CD4-positive, alpha-beta T cell treated with Interleukin-6 at 100 ng/mL for 8 hours (primary cell): ENCODE data around the gene DCLK3.

ENCODE experiments used
- DNase-seq: peaks from one replicate; pipeline ENCODE4 v3.0.0-alpha.2; 2020; ENCODE audit warnings: mixed read lengths, low spot score

DCLK3 gene

GRCh38 chr3:36709826-36710365 lies 54.5 kb downstream of the DCLK3 start:
- no peak for DNase-seq

DNA sequence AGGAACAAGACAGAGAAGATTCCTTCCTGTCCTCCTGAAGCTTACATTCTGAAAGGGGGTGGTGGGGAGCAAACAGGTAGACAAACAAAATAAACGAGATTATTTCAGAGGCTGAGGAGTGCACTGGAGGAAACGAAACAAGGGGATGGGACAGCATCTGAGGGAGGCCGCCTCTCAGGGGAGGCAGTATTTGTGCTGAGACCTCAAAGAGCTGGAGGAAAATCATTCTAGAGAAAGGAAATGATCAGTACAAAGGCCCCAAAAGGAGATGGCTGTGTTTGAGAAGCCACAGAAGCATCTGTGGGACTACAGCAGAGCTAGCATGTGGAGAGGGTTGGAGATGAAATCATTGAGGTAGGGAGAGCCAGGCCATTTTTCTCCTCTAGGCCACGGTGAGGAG lies 55.1 kb downstream of the DCLK3 start:
- no peak for DNase-seq

GRCh38 chr3:36707623-36708409 lies 56.5 kb downstream of the DCLK3 start:
- DNase-seq = no peak

- DNase-seq = no peak
These were observed 59.3 kb downstream of the DCLK3 start for GRCh38 chr3:36705015-36705414.

GRCh38 chr3:36704280-36704679 lies 60.1 kb downstream of the DCLK3 start:
- no peak for DNase-seq

DNA sequence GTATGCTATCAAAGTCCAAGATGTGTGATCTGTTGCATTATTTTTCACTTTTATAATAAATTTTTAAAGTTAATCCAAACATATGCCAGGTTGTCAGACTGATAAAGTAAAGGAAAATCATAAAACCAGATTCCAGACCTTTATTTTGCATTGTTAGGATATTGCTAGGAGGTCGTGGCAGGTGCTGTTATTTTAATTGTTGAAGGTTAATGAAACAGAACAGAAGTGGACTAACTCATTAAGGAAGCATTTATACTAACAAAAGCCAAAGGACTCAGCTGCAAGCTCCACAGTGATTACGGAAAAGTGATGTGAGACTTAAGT lies 63.1 kb downstream of the DCLK3 start:
- no peak for DNase-seq

GRCh38 chr3:36700537-36701248 lies 63.7 kb downstream of the DCLK3 start:
- peak; percentile 3 for DNase-seq

DNA sequence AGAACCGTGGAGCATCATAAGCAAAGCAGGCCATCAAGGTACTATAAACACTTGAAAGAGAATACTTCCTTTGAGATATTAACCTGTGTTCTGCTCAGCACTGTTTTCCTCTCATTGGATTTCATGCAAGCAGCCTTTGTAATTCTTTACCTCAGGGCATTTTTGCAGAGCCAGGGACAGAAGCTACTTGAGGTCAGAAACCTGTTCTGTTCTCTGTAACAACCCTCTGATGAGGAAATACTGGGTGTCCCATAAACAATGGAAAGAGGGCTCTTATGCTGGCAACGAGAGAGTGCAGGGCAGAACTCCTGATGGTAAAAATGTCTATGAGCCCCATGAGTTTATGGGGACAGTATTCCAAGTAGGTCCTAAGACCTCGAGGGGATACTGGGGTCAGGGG lies 66.0 kb downstream of the DCLK3 start:
- no peak for DNase-seq

DNA sequence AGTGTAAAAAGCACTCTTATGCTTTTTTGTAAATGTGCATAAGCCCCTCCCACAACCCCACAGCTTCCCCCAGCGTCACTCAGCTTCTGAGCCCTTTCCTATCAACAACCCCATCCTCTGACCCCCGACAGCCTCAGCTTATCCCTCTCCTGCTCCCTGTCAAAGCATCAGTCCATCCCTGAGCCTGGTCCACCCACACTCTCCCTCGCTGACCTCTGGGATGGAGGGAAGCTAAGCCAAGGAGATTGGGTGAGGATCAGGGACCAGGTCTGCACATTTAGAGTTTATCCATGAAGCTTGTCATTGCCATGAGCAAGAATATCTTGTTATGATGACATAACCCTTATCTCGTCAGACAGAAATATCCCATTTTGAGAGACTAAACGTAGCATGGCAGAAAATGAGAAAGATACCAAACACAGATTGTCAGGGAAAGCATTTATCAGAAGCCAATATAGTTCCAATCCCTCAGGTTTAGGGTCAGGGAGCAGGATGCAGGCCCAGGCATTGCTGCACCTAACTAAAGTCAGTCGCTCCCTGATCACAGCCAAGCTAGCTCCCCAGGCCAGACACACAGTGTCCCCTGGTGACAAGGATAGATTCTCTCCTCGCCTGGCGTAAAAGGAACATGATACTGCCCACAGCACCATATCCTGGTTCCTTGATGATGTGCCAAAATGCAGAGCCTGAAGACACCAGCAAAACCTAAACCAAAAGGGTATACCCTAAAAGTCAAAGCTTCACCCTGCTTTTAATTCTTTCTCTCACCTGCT lies 66.9 kb downstream of the DCLK3 start:
- no peak for DNase-seq

- no peak for DNase-seq
These were observed 67.6 kb downstream of the DCLK3 start for GRCh38 chr3:36696799-36697198.

GRCh38 chr3:36695769-36696137 lies 68.6 kb downstream of the DCLK3 start:
- no peak for DNase-seq

GRCh38 chr3:36695113-36695768 lies 69.1 kb downstream of the DCLK3 start:
- no peak for DNase-seq

- DNase-seq = no peak
These were observed 70.7 kb downstream of the DCLK3 start for GRCh38 chr3:36693670-36694069.

- DNase-seq = no peak
These were observed 74.8 kb downstream of the DCLK3 start for GRCh38 chr3:36689560-36689959.

DNA sequence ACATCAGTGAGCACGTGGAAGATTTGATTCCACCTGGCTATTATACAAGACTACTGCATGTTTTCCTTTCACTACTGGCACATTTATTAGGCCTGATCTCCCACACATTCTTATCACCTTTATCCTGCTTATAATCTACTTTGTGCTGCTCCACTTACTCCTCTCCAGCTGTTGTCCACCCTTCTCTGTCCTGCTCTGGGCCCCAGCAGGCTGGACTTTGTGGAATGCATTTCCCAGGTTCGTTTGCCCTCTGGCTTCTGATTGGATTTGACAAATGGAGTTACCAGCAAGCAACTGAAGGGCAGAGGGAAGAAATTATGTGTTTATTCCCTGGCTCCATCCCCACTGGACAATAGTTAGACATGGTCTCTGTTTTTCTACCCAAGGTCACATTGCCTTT lies 75.5 kb downstream of the DCLK3 start:
- no peak for DNase-seq

- DNase-seq = no peak
These were observed 77.8 kb downstream of the DCLK3 start for GRCh38 chr3:36686516-36686915.

- no peak for DNase-seq
These were observed 82.5 kb downstream of the DCLK3 start for GRCh38 chr3:36681867-36682266.

DNA sequence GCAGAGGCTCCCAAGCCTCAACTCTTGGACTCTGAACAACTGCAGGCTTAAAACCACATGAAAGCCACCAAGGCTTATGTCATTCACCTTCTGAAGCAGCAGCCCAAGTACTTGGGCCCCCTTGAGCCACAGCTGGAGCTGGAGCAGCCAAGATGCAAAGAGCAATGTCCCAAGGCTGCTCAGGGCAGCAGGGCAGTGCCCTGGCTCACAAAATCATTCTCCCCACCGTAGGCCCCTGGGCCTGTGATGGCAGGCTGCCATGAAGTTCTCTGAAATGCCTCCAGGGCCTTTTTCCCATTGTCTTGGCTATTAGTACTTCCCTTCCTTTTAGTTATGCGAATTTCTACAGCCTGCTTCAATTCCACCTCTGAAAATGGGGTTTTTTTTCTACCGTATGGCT lies 83.4 kb downstream of the DCLK3 start:
- no peak for DNase-seq

DNA sequence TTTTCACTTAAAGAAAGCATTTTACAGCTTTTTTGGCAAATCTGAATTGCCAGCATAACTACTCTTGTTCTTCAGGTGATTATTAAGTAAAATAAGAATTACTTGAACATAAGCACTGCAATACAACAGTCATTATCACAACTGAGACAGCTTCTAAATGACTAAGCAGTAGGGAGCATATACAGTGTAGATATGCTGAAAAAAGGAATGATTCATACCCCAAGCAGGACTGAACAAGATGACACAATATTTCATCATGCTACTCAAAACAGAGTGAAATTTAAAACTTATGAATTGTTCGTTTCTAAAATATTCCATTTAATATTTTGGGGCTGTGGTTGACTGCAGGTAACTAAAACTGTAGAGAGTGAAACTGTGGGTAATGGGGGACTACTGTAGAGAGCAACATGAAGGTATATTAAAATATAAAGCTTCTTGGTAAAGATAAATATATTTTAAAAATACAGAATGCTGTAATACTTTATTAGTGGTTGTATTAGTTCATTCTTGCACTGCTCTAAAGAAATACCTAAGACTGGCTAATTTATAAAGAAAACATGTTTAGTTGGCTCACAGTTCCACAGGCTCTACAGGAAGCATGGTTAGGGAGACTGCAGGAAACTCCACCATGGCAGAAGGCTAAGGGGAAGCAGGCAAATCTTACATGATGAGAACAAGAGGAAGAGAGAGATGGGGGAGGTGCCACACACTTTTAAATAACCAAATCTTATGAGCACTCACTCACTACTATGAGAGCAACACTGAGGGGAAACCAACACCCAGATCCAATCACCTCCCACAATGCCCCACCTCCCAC lies 84.8 kb downstream of the DCLK3 start:
- no peak for DNase-seq

- DNase-seq = no peak
These were observed 85.9 kb downstream of the DCLK3 start for GRCh38 chr3:36678216-36679013.
